T-helper 1 cell treated with Interleukin-12 subunit alpha and Interleukin-12 subunit beta and Interleukin-4 antibody, amounts not matched to agents 30 ng/mL and 1 ng/mL, for 36 hours (primary cell): Measurements from ENCODE around the gene TMEM132E. TPM values are rescaled to one million over a fixed set of nuclear protein-coding genes. Genes with fewer than 3 reads are reported as not detected.
"Not testable (repeated sequence)": the region's sequence is repeated elsewhere in the genome, so short reads cannot be mapped to it uniquely, and the experiment has no call there.

Experiments used
- intact Hi-C: fragments of 100-400 bp; cut with micrococcal nuclease; formaldehyde crosslinking; loops from one replicate; pipeline ENCODE4 v1.15.1; 2024
- total RNA-seq: library from RNA; stranded (reverse); gene quantifications from 2 replicates; pipeline ENCODE4 v1.2.3, GENCODE V29; 2022

Gene TMEM132E
- total RNA-seq = 0.07 TPM in 1 of 2 replicates, not detected in the other

- intact Hi-C loops = no loop called here
Measured at GRCh38 chr17:34579017-34579946, at the start of gene TMEM132E. TSS of gene TMEM132E (plus strand) at chr17:34579582. CDS start at chr17:34581077, 1,495 bp downstream.

GRCh38 chr17:34530918-34531317, 48.5 kb upstream of the TMEM132E start:
- intact Hi-C loops = no loop called here

- intact Hi-C loops = no loop called here
Measured at GRCh38 chr17:34532281-34533065, 46.9 kb upstream of the TMEM132E start.

GRCh38 chr17:34533806-34534527, 45.4 kb upstream of the TMEM132E start:
- intact Hi-C loops = no loop called here

- intact Hi-C loops = no loop called here
Measured at GRCh38 chr17:34537445-34537844, 41.9 kb upstream of the TMEM132E start.

GRCh38 chr17:34538582-34538981, 40.8 kb upstream of the TMEM132E start:
- intact Hi-C loops = not testable (repeated sequence)

- intact Hi-C loops = loop anchor here (10.0 kb wide), 1 partner anchor 355 kb away; no protein-coding TSS in a partner anchor
Measured at GRCh38 chr17:34539881-34540280, 39.5 kb upstream of the TMEM132E start.

- intact Hi-C loops = loop anchor here (1.0 to 10.0 kb wide), 4 partner anchors 95 to 438 kb away; partner anchors contain the start of genes CCT6B, LIG3 and ZNF830
Measured at GRCh38 chr17:34542700-34543336, 36.6 kb upstream of the TMEM132E start.

- intact Hi-C loops = loop anchor here (10.0 kb wide), 1 partner anchor 347 kb away; no protein-coding TSS in a partner anchor
Measured at GRCh38 chr17:34547453-34548063, 31.8 kb upstream of the TMEM132E start.

- intact Hi-C loops = loop anchor here (10.0 kb wide), 1 partner anchor 345 kb away; no protein-coding TSS in a partner anchor
Measured at GRCh38 chr17:34549966-34550365, 29.4 kb upstream of the TMEM132E start.

- intact Hi-C loops = no loop called here
Measured at GRCh38 chr17:34553907-34554306, 25.5 kb upstream of the TMEM132E start.

- intact Hi-C loops = no loop called here
Measured at GRCh38 chr17:34556384-34556783, 23.0 kb upstream of the TMEM132E start.

GRCh38 chr17:34556931-34557330, 22.5 kb upstream of the TMEM132E start:
- intact Hi-C loops = no loop called here

GRCh38 chr17:34561328-34561727, 18.1 kb upstream of the TMEM132E start:
- intact Hi-C loops = no loop called here

- intact Hi-C loops = no loop called here
Measured at GRCh38 chr17:34562387-34562786, 17.0 kb upstream of the TMEM132E start.

GRCh38 chr17:34565713-34566112, 13.7 kb upstream of the TMEM132E start:
- intact Hi-C loops = no loop called here

- intact Hi-C loops = no loop called here
Measured at GRCh38 chr17:34566201-34566600, 13.2 kb upstream of the TMEM132E start.

- intact Hi-C loops = no loop called here
Measured at GRCh38 chr17:34566873-34567272, 12.5 kb upstream of the TMEM132E start.

- intact Hi-C loops = no loop called here
Measured at GRCh38 chr17:34567691-34568465, 11.5 kb upstream of the TMEM132E start.
